Kidney (tissue), 14 donors: ENCODE measurements around the gene KRT20. TPM values are rescaled to one million over a fixed set of nuclear protein-coding genes. Genes with fewer than 3 reads are reported as not detected.

Experiments
- DNase-seq, 5 donors: peaks; one replicate each; pipeline ENCODE4 v3.0.0-alpha.2; 2013 to 2020
- FAIRE-seq: peaks from 2 replicates; lab custom pipeline; 2012; peaks lifted over from hg19 to GRCh38; lab: Jason Lieb, UNC
- H3K27ac ChIP-seq, 2 donors: one replicate each; pipeline ENCODE4 v1.7.0; 2013; ENCODE audit warnings: low read depth in 2 of 2, low read length in 2 of 2, inconsistent platforms in 1 of 2
- H3K27me3 ChIP-seq: one replicate; pipeline ENCODE4 v1.7.1; 2013; ENCODE audit warnings: low read length, inconsistent platforms; ENCODE audit not compliant: control insufficient read depth, insufficient read depth
- H3K36me3 ChIP-seq, 3 donors: one replicate each; pipeline versions ENCODE4 v1.7.0 to v1.7.1; 2013; ENCODE audit warnings: low read length in 3 of 3, control low read depth in 1 of 3, inconsistent platforms in 1 of 3; ENCODE audit not compliant: insufficient read depth in 3 of 3, control insufficient read depth in 2 of 3
- H3K4me1 ChIP-seq, 3 donors: one replicate each; pipeline versions ENCODE4 v1.7.0 to v1.7.1; 2013; ENCODE audit warnings: low read length in 3 of 3, inconsistent platforms in 1 of 3, low read depth in 1 of 3; ENCODE audit not compliant: control insufficient read depth in 2 of 3, insufficient read depth in 2 of 3
- H3K4me3 ChIP-seq, 3 donors: one replicate each; pipeline versions ENCODE4 v1.7.0 to v1.8.1; 2013; ENCODE audit warnings: low read length in 3 of 3, control low read depth in 1 of 3, inconsistent platforms in 1 of 3
- H3K9ac ChIP-seq, 3 donors: one replicate each; pipeline versions ENCODE4 v1.7.0 to v1.7.1; 2013; ENCODE audit warnings: low read length in 3 of 3, control low read depth in 1 of 3, inconsistent platforms in 1 of 3
- H3K9me3 ChIP-seq, 3 donors: one replicate each; pipeline versions ENCODE4 v1.7.0 to v1.7.1; 2013; ENCODE audit warnings: low read length in 3 of 3, control low read depth in 1 of 3, inconsistent platforms in 1 of 3; ENCODE audit not compliant: control insufficient read depth in 2 of 3, insufficient read depth in 1 of 3
- CTCF ChIP-seq: IDR thresholded peaks from 3 replicates; pipeline ENCODE4 v1.5.1; 2012; ENCODE audit warnings: mild to moderate bottlenecking, moderate library complexity, borderline replicate concordance; ENCODE audit not compliant: insufficient read depth; ENCODE audit errors: extremely low read depth
- intact Hi-C: fragments of 100-400 bp; cut with DNase I; formaldehyde crosslinking; loops from one replicate; pipeline ENCODE4 v1.11.1; 2022
- polyA plus RNA-seq: library from polyadenylated mRNA; stranded (reverse); fragments of 350-450 nt; fragmentation: Illumina TruSeq; extraction: RNeasy Lipid Tissue Mini Kit (QIAGEN cat#74804); gene quantifications from one replicate; pipeline ENCODE4 v1.2.3, GENCODE V29; 2014; ENCODE audit warnings: low read depth, low replicate concordance; ENCODE audit not compliant: insufficient read depth
- total RNA-seq: library from RNA; stranded (reverse); fragmentation: NEBNext Ultra II Directional; extraction: Animal tissue kit (Norgen Biotek cat#: 25700); gene quantifications from one replicate; pipeline ENCODE4 v1.2.1, GENCODE V29; 2021
- donor health status: control.
- donor health status: control.
- donor health status: control.
- donor health status: control.
- donor health status: control.
- donor health status: DM: yes; HTN: yes; CAD: no.
- donor health status: Normal renal cell carcinoma (clear cell type).

Gene KRT20
- total and polyA plus RNA-seq, 2 donors from 2014 or later, result not detected

- no peak for TF ChIP-seq CTCF
- H3K36me3 ChIP-seq, result no peaks in the 10 kb centered on the region
- no peak overlapping the region for H3K9ac ChIP-seq
- no peak for FAIRE-seq
- H3K27ac ChIP-seq, result no peak overlapping the region
- intact Hi-C loops, result no loop called here
- no peak overlapping the region for H3K4me3 ChIP-seq
- H3K27me3 ChIP-seq, result no peaks in the 10 kb centered on the region
- H3K9me3 ChIP-seq, result no peaks in the 10 kb centered on the region
- no peaks in the 10 kb centered on the region for H3K4me1 ChIP-seq
- DNase-seq, result peak in 1 of 5 donors; percentile 7
Observed at GRCh38 chr17:40846515-40847144, 38.4 kb downstream of the KRT20 start.

GRCh38 chr17:40844671-40845107 is 40.4 kb downstream of the KRT20 start:
- Histone ChIP-seq H3K4me1 (no peaks in the 10 kb centered on the region), H3K27me3 (no peaks in the 10 kb centered on the region), H3K36me3 (no peaks in the 10 kb centered on the region), H3K9me3 (no peaks in the 10 kb centered on the region), H3K9ac (no peak overlapping the region), H3K27ac (no peak overlapping the region), H3K4me3 (no peak overlapping the region)
- no peak for TF ChIP-seq CTCF
- DNase-seq (no peak), FAIRE-seq (no peak)
- intact Hi-C loops, result no loop called here

GRCh38 chr17:40843242-40843641 is 41.8 kb downstream of the KRT20 start:
- Histone ChIP-seq H3K4me3 (no peak overlapping the region), H3K27me3 (no peaks in the 10 kb centered on the region), H3K27ac (no peak overlapping the region), H3K36me3 (no peaks in the 10 kb centered on the region), H3K4me1 (no peaks in the 10 kb centered on the region), H3K9me3 (no peaks in the 10 kb centered on the region), H3K9ac (no peak overlapping the region)
- intact Hi-C loops, result no loop called here
- no peak for DNase-seq
- FAIRE-seq, result no peak
- TF ChIP-seq CTCF, result no peak

GRCh38 chr17:40841246-40841645 is 43.8 kb downstream of the KRT20 start:
- H3K27me3 ChIP-seq, result no peaks in the 10 kb centered on the region
- intact Hi-C loops, result no loop called here
- no peaks in the 10 kb centered on the region for H3K4me1 ChIP-seq
- no peaks in the 10 kb centered on the region for H3K9me3 ChIP-seq
- DNase-seq, result no peak
- H3K36me3 ChIP-seq, result no peaks in the 10 kb centered on the region
- no peak overlapping the region for H3K4me3 ChIP-seq
- FAIRE-seq, result no peak
- H3K9ac ChIP-seq, result no peak overlapping the region
- no peak overlapping the region for H3K27ac ChIP-seq
- no peak for TF ChIP-seq CTCF
